GM23338 (cell line): Measurements from ENCODE around the gene ATG4B. TPM values are rescaled to one million over a fixed set of nuclear protein-coding genes. Genes with fewer than 3 reads are reported as not detected.

Experiments
- ATAC-seq: fragments of 200-7000 bp; cut with Tn5 transposase; 3 replicates; pipeline ENCODE4 v1.9.1; 2020
- DNase-seq: peaks from one replicate; pipeline ENCODE4 v3.0.0-alpha.2; 2015; ENCODE audit warnings: low spot score
- H2AFZ ChIP-seq: fragments of 200-600 bp; sonication (generic); 2 replicates; pipeline ENCODE4 v1.8.0; 2016; ENCODE audit warnings: antibody characterized with exemption, mild to moderate bottlenecking, moderate library complexity
- H3F3A ChIP-seq: fragments of 200-600 bp; sonication (generic); replicated peaks from 2 replicates; pipeline ENCODE4 v1.8.0; 2017; ENCODE audit warnings: antibody characterized with exemption, mixed run types, low read depth
- H3K27ac ChIP-seq: fragments of 200-600 bp; sonication (generic); 2 replicates; pipeline ENCODE4 v1.6.1; 2016; ENCODE audit warnings: low read depth
- H3K27me3 ChIP-seq: fragments of 200-600 bp; sonication (generic); 2 replicates; pipeline ENCODE4 v1.8.0; 2016; ENCODE audit warnings: mild to moderate bottlenecking, mixed run types, moderate library complexity; ENCODE audit not compliant: insufficient read depth
- H3K36me3 ChIP-seq: fragments of 200-600 bp; sonication (generic); 2 replicates; pipeline ENCODE4 v1.8.0; 2016; ENCODE audit warnings: mild to moderate bottlenecking; ENCODE audit not compliant: insufficient read depth
- H3K4me1 ChIP-seq: fragments of 200-600 bp; sonication (generic); 2 replicates; pipeline ENCODE4 v1.8.0; 2016; ENCODE audit warnings: mild to moderate bottlenecking, moderate library complexity; ENCODE audit not compliant: insufficient read depth
- H3K4me2 ChIP-seq: fragments of 200-600 bp; sonication (generic); 2 replicates; pipeline ENCODE4 v1.7.1; 2017; ENCODE audit warnings: mixed run types
- H3K4me3 ChIP-seq: fragments of 200-600 bp; sonication (generic); 2 replicates; pipeline ENCODE4 v1.6.1; 2016; ENCODE audit warnings: mixed run types
- H3K79me2 ChIP-seq: fragments of 200-600 bp; sonication (generic); replicated peaks from 2 replicates; pipeline ENCODE4 v1.8.0; 2017; ENCODE audit warnings: mild to moderate bottlenecking; ENCODE audit not compliant: insufficient read depth
- H3K9me2 ChIP-seq: fragments of 200-600 bp; sonication (generic); 2 replicates; pipeline ENCODE4 v1.8.0; 2017; ENCODE audit not compliant: insufficient read depth
- H4K20me1 ChIP-seq: fragments of 200-600 bp; sonication (generic); replicated peaks from 2 replicates; pipeline ENCODE4 v1.8.0; 2017; ENCODE audit warnings: mild to moderate bottlenecking; ENCODE audit not compliant: insufficient read depth
- H3K27ac Mint-ChIP-seq: 2 replicates; pipeline ENCODE4 v1.8.0; 2020; ENCODE audit warnings: inconsistent platforms, mild to moderate bottlenecking, moderate library complexity, mixed read lengths
- H3K27me3 Mint-ChIP-seq: 3 replicates; pipeline ENCODE4 v1.8.0; 2022; ENCODE audit warnings: low read depth, mild to moderate bottlenecking, moderate library complexity, mixed read lengths, inconsistent platforms; ENCODE audit not compliant: insufficient read depth, poor library complexity
- H3K36me3 Mint-ChIP-seq: 3 replicates; pipeline ENCODE4 v1.8.0; 2021; ENCODE audit warnings: low read depth, mild to moderate bottlenecking, inconsistent platforms, moderate library complexity, mixed read lengths
- H3K4me1 Mint-ChIP-seq: 3 replicates; pipeline ENCODE4 v1.8.0; 2020; ENCODE audit warnings: mild to moderate bottlenecking, inconsistent platforms, mixed read lengths
- H3K4me3 Mint-ChIP-seq: 3 replicates; pipeline ENCODE4 v1.8.0; 2021; ENCODE audit warnings: moderate library complexity, mild to moderate bottlenecking, inconsistent platforms, mixed read lengths
- H3K9me3 Mint-ChIP-seq: 3 replicates; pipeline ENCODE4 v1.8.0; 2020; ENCODE audit warnings: moderate library complexity, mild to moderate bottlenecking, inconsistent platforms, mixed read lengths
- CREB1 ChIP-seq: fragments of 250-450 bp; sonication (Bioruptor Pico); IDR thresholded peaks from 2 replicates; pipeline ENCODE4 v1.5.0; 2020; ENCODE audit warnings: low read depth, mild to moderate bottlenecking, moderate library complexity
- CTCF ChIP-seq, 2 experiments: fragments of 200-600 bp in 1 of 2; sonication (generic) in 1 of 2; conservative IDR thresholded peaks; 2 replicates each; pipeline versions ENCODE4 v1.5.1 to v1.6.1; 2016 to 2017; ENCODE audit warnings: antibody characterized with exemption in 2 of 2, low read depth in 2 of 2, mild to moderate bottlenecking in 2 of 2, moderate library complexity in 1 of 2
- EZH2 ChIP-seq: fragments of 200-600 bp; sonication (generic); IDR thresholded peaks from one replicate; pipeline ENCODE4 v1.8.0; 2017; ENCODE audit warnings: antibody characterized with exemption, mild to moderate bottlenecking, low read depth; ENCODE audit not compliant: unreplicated experiment
- EZH2phosphoT487 ChIP-seq: fragments of 200-600 bp; sonication (generic); IDR thresholded peaks from one replicate; pipeline ENCODE4 v1.8.1; 2018; ENCODE audit warnings: antibody characterized with exemption; ENCODE audit not compliant: unreplicated experiment
- JUNB ChIP-seq: IDR thresholded peaks from one replicate; pipeline ENCODE4 v1.6.1; 2016; ENCODE audit warnings: antibody characterized with exemption; ENCODE audit not compliant: unreplicated experiment
- NANOG ChIP-seq: IDR thresholded peaks from 2 replicates; pipeline ENCODE4 v1.6.1; 2016; ENCODE audit warnings: antibody characterized with exemption, borderline replicate concordance
- POLR2AphosphoS5 ChIP-seq: IDR thresholded peaks from 2 replicates; pipeline ENCODE4 v1.6.1; 2016; ENCODE audit warnings: antibody characterized with exemption, low read depth
- REST ChIP-seq: IDR thresholded peaks from one replicate; pipeline ENCODE4 v1.6.1; 2018; ENCODE audit warnings: antibody characterized with exemption; ENCODE audit not compliant: unreplicated experiment
- STAT1 ChIP-seq: IDR thresholded peaks from one replicate; pipeline ENCODE4 v1.6.1; 2016; ENCODE audit warnings: antibody characterized with exemption; ENCODE audit not compliant: unreplicated experiment
- ZNF114 ChIP-seq: fragments of 250-450 bp; sonication (Bioruptor Pico); IDR thresholded peaks from 2 replicates; pipeline ENCODE4 v1.5.0; 2020; ENCODE audit warnings: mild to moderate bottlenecking, moderate library complexity
- ZNF331 ChIP-seq: fragments of 250-450 bp; sonication (Bioruptor Pico); IDR thresholded peaks from 2 replicates; pipeline ENCODE4 v1.5.0; 2020; ENCODE audit warnings: low read depth, mild to moderate bottlenecking, moderate library complexity
- polyA plus RNA-seq: library from polyadenylated mRNA; unstranded; fragments of >200 nt; fragmentation: Nextera tagmentation; extraction: Ambion mirVana; gene quantifications from 2 replicates; pipeline ENCODE4 v1.2.1, GENCODE V29; 2016
- total RNA-seq: library from RNA; depleted of rRNA; stranded (reverse); fragments of >200 nt; shearing (Covaris generic); gene quantifications from 2 replicates; pipeline ENCODE4 v1.2.3, GENCODE V29; 2014
- TF ChIP-seq, protein P1 (sequence below): IDR thresholded peaks from 2 replicates; pipeline ENCODE4 v1.6.1; 2016; ENCODE audit warnings: antibody characterized with exemption
- TF ChIP-seq, protein P2 (sequence below): fragments of 250-450 bp; sonication (Bioruptor Pico); IDR thresholded peaks from 2 replicates; pipeline ENCODE4 v1.5.0; 2020; ENCODE audit warnings: mild to moderate bottlenecking, moderate library complexity

ATG4B gene
- total and polyA plus RNA-seq, 2 experiments from 2014 or later: 102 to 104 TPM

DNA sequence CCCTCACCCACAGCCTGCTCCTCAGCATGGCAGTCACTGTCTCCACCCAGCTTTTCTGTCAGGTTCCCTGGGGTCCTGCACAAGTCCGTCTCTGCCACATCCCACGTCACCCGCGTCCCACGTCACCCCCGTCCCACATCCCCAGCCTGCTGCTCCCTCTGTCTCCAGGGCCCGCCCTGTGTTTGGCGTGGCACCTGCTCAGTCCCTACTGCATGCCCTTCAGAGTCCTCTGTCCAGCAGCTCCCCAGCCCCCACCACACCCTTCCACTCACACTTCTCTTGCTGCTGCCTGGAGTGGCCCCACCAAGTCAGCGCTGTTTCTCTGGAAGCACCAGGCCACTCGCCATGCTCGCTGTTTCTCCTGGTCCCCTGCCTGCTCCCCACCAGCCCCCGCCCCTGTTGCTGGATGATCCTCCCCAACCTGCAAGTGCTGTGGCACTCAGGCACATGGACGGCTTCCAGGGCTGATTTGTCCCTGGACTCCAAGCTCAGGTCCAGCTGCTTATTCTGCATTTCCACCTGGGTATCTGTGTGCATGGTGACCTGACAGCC lies 18.8 kb downstream of the ATG4B start:
- Histone ChIP-seq H4K20me1 (peaks cover 13% of the 10 kb centered on the region; the same call in 1 of the 2 replicates), H3K4me3 (no peak overlapping the region), H3K27me3 (no peaks in the 10 kb centered on the region), H3K4me2 (no peak overlapping the region), H3F3A (peaks cover 8% of the 10 kb centered on the region), H3K79me2 (peaks cover 15% of the 10 kb centered on the region), H3K9me2 (no peaks in the 10 kb centered on the region), H3K4me1 (no peaks in the 10 kb centered on the region), H3K27ac (no peak overlapping the region), H2AFZ (no peak overlapping the region), H3K36me3 (peaks cover 16% of the 10 kb centered on the region)
- DNase-seq (no peak), ATAC-seq (no peak)
- Mint-ChIP-seq H3K36me3 (peaks cover 80% of the 10 kb centered on the region), H3K4me3 (no peak overlapping the region), H3K27ac (no peak overlapping the region), H3K9me3 (no peaks in the 10 kb centered on the region; the same call in 2 of the 3 replicates), H3K27me3 (peaks cover 10% of the 10 kb centered on the region), H3K4me1 (no peaks in the 10 kb centered on the region; the same call in 2 of the 3 replicates)
- TF ChIP-seq, protein P1, sequence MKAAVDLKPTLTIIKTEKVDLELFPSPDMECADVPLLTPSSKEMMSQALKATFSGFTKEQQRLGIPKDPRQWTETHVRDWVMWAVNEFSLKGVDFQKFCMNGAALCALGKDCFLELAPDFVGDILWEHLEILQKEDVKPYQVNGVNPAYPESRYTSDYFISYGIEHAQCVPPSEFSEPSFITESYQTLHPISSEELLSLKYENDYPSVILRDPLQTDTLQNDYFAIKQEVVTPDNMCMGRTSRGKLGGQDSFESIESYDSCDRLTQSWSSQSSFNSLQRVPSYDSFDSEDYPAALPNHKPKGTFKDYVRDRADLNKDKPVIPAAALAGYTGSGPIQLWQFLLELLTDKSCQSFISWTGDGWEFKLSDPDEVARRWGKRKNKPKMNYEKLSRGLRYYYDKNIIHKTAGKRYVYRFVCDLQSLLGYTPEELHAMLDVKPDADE: no peak
- TF ChIP-seq STAT1: no peak
- TF ChIP-seq, protein P2, sequence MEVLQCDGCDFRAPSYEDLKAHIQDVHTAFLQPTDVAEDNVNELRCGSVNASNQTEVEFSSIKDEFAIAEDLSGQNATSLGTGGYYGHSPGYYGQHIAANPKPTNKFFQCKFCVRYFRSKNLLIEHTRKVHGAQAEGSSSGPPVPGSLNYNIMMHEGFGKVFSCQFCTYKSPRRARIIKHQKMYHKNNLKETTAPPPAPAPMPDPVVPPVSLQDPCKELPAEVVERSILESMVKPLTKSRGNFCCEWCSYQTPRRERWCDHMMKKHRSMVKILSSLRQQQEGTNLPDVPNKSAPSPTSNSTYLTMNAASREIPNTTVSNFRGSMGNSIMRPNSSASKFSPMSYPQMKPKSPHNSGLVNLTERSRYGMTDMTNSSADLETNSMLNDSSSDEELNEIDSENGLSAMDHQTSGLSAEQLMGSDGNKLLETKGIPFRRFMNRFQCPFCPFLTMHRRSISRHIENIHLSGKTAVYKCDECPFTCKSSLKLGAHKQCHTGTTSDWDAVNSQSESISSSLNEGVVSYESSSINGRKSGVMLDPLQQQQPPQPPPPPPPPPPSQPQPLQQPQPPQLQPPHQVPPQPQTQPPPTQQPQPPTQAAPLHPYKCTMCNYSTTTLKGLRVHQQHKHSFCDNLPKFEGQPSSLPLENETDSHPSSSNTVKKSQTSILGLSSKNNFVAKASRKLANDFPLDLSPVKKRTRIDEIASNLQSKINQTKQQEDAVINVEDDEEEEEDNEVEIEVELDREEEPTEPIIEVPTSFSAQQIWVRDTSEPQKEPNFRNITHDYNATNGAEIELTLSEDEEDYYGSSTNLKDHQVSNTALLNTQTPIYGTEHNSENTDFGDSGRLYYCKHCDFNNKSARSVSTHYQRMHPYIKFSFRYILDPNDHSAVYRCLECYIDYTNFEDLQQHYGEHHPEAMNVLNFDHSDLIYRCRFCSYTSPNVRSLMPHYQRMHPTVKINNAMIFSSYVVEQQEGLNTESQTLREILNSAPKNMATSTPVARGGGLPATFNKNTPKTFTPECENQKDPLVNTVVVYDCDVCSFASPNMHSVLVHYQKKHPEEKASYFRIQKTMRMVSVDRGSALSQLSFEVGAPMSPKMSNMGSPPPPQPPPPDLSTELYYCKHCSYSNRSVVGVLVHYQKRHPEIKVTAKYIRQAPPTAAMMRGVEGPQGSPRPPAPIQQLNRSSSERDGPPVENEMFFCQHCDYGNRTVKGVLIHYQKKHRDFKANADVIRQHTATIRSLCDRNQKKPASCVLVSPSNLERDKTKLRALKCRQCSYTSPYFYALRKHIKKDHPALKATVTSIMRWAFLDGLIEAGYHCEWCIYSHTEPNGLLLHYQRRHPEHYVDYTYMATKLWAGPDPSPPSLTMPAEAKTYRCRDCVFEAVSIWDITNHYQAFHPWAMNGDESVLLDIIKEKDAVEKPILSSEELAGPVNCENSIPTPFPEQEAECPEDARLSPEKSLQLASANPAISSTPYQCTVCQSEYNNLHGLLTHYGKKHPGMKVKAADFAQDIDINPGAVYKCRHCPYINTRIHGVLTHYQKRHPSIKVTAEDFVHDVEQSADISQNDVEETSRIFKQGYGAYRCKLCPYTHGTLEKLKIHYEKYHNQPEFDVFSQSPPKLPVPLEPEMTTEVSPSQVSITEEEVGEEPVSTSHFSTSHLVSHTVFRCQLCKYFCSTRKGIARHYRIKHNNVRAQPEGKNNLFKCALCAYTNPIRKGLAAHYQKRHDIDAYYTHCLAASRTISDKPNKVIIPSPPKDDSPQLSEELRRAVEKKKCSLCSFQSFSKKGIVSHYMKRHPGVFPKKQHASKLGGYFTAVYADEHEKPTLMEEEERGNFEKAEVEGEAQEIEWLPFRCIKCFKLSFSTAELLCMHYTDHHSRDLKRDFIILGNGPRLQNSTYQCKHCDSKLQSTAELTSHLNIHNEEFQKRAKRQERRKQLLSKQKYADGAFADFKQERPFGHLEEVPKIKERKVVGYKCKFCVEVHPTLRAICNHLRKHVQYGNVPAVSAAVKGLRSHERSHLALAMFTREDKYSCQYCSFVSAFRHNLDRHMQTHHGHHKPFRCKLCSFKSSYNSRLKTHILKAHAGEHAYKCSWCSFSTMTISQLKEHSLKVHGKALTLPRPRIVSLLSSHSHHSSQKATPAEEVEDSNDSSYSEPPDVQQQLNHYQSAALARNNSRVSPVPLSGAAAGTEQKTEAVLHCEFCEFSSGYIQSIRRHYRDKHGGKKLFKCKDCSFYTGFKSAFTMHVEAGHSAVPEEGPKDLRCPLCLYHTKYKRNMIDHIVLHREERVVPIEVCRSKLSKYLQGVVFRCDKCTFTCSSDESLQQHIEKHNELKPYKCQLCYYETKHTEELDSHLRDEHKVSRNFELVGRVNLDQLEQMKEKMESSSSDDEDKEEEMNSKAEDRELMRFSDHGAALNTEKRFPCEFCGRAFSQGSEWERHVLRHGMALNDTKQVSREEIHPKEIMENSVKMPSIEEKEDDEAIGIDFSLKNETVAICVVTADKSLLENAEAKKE (CRISPR knock-in tag): no peak
- TF ChIP-seq EZH2: no peak
- no peak for TF ChIP-seq CREB1 (CRISPR knock-in tag)
- no peak for TF ChIP-seq REST
- TF ChIP-seq ZNF331: no peak
- no peak for TF ChIP-seq EZH2phosphoT487
- TF ChIP-seq ZNF114 (CRISPR knock-in tag): no peak
- TF ChIP-seq CTCF (conservative IDR thresholded peaks at IDR 0.05; ENCODE audit: low read depth in 2 of 2): no peak
- TF ChIP-seq JUNB: no peak
- no peak for TF ChIP-seq NANOG
- TF ChIP-seq POLR2AphosphoS5: no peak
